Brain microvascular endothelial cell (primary cell): ENCODE results near the gene AKIRIN2.

ENCODE experiments used
- DNase-seq: peaks from one replicate; pipeline ENCODE4 v3.0.0-alpha.2; 2020
- H3K27ac ChIP-seq: fragments of 250-450 bp; sonication (Bioruptor Pico); 2 replicates; pipeline ENCODE4 v1.5.1; 2020; ENCODE audit warnings: mild to moderate bottlenecking, moderate library complexity
- H3K27me3 ChIP-seq: fragments of 250-450 bp; sonication (Bioruptor Pico); replicated peaks from 2 replicates; pipeline ENCODE4 v1.5.1; 2020; ENCODE audit warnings: mild to moderate bottlenecking
- H3K36me3 ChIP-seq: fragments of 250-450 bp; sonication (Bioruptor Pico); replicated peaks from 2 replicates; pipeline ENCODE4 v1.5.1; 2020; ENCODE audit warnings: mild to moderate bottlenecking
- H3K4me3 ChIP-seq: 2 replicates; pipeline ENCODE4 v1.5.1; 2011; ENCODE audit warnings: low read depth, mild to moderate bottlenecking, control low read depth, low read length, moderate library complexity
- in situ Hi-C: cut with HindIII; loops from 2 replicates; pipeline ENCODE4 v1.10.0; 2017; ENCODE audit warnings: low sequenced_read_pairs, low pct_ligation_motif_present
- TF ChIP-seq, protein P1 (sequence below): IDR thresholded peaks from 2 replicates; pipeline ENCODE4 v1.5.1; 2011; ENCODE audit warnings: low read depth, mild to moderate bottlenecking, moderate library complexity, low read length, control low read depth, inconsistent platforms; ENCODE audit errors: missing control alignments

AKIRIN2 gene

GRCh38 chr6:87641065-87641692, 60.9 kb downstream of the AKIRIN2 start:
- Histone ChIP-seq H3K4me3 (no peak overlapping the region), H3K36me3 (peaks cover 6% of the 10 kb centered on the region), H3K27ac (no peak overlapping the region), H3K27me3 (no peaks in the 10 kb centered on the region)
- DNase-seq = no peak
- TF ChIP-seq, protein P1, sequence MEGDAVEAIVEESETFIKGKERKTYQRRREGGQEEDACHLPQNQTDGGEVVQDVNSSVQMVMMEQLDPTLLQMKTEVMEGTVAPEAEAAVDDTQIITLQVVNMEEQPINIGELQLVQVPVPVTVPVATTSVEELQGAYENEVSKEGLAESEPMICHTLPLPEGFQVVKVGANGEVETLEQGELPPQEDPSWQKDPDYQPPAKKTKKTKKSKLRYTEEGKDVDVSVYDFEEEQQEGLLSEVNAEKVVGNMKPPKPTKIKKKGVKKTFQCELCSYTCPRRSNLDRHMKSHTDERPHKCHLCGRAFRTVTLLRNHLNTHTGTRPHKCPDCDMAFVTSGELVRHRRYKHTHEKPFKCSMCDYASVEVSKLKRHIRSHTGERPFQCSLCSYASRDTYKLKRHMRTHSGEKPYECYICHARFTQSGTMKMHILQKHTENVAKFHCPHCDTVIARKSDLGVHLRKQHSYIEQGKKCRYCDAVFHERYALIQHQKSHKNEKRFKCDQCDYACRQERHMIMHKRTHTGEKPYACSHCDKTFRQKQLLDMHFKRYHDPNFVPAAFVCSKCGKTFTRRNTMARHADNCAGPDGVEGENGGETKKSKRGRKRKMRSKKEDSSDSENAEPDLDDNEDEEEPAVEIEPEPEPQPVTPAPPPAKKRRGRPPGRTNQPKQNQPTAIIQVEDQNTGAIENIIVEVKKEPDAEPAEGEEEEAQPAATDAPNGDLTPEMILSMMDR = no peak
- in situ Hi-C loops = no loop called here

- H3K4me3 ChIP-seq = no peak overlapping the region
- H3K36me3 ChIP-seq = peaks cover 11% of the 10 kb centered on the region
- no peak overlapping the region for H3K27ac ChIP-seq
- TF ChIP-seq, protein P1 = no peak
- in situ Hi-C loops = no loop called here
- no peak for DNase-seq
- no peaks in the 10 kb centered on the region for H3K27me3 ChIP-seq
Measured at GRCh38 chr6:87639373-87639772, 62.7 kb downstream of the AKIRIN2 start.

GRCh38 chr6:87637106-87637505, 64.9 kb downstream of the AKIRIN2 start:
- TF ChIP-seq, protein P1 = no peak
- in situ Hi-C loops = no loop called here
- no peak for DNase-seq
- Histone ChIP-seq H3K27me3 (no peaks in the 10 kb centered on the region), H3K4me3 (no peak overlapping the region), H3K27ac (no peak overlapping the region), H3K36me3 (peaks cover 11% of the 10 kb centered on the region)

DNA sequence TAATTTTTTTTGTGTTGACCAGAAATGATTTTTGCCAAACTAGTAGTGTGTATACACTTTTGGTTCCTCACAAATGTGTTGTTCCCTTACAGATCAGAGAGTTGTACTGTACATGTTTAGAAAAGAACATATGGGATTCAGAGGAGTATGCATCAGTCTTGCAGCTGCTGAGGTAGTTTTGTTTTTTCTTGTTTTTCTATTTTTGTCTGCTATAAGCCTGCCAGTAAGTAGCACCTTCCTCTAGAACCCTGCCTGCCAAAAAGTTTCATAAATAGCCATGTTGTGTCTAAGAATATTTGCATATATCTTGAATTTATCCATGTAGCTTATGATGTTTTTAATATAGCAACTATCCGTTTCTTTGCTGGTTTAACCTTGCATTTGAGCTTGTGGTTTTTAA, 65.7 kb downstream of the AKIRIN2 start:
- Histone ChIP-seq H3K27ac (no peak overlapping the region), H3K4me3 (no peak overlapping the region), H3K27me3 (no peaks in the 10 kb centered on the region), H3K36me3 (peaks cover 11% of the 10 kb centered on the region)
- in situ Hi-C loops = no loop called here
- TF ChIP-seq, protein P1 = no peak
- DNase-seq = no peak

DNA sequence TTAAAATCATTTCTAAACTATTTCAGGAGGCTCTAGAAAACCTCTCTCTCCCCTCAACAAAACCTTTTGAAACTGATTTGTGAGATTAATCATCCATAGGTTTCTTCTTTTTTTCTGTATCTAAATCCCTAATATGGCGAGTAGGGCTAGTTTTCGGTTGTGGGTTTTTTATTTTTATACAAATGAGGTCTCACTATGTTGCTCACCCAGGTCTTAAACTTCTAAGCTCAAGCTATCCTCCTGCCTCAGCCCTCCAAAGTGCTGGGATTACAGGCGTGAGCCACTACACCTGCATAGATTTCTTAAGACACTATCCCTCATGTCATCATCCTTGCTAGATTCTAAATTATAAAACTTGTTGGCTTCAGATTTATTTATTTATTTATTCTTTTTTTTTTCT, 68.2 kb downstream of the AKIRIN2 start:
- H3K27ac ChIP-seq = no peak overlapping the region

More for the DNA sequence above, 68.2 kb downstream of the AKIRIN2 start:
- DNase-seq = no peak
- no peak overlapping the region for H3K4me3 ChIP-seq
- H3K27me3 ChIP-seq = no peaks in the 10 kb centered on the region
- TF ChIP-seq, protein P1 = no peak
- in situ Hi-C loops = no loop called here
- H3K36me3 ChIP-seq = peaks cover 11% of the 10 kb centered on the region
